ENCODE measurements around the gene R3HDM4.

R3HDM4 gene

DNA sequence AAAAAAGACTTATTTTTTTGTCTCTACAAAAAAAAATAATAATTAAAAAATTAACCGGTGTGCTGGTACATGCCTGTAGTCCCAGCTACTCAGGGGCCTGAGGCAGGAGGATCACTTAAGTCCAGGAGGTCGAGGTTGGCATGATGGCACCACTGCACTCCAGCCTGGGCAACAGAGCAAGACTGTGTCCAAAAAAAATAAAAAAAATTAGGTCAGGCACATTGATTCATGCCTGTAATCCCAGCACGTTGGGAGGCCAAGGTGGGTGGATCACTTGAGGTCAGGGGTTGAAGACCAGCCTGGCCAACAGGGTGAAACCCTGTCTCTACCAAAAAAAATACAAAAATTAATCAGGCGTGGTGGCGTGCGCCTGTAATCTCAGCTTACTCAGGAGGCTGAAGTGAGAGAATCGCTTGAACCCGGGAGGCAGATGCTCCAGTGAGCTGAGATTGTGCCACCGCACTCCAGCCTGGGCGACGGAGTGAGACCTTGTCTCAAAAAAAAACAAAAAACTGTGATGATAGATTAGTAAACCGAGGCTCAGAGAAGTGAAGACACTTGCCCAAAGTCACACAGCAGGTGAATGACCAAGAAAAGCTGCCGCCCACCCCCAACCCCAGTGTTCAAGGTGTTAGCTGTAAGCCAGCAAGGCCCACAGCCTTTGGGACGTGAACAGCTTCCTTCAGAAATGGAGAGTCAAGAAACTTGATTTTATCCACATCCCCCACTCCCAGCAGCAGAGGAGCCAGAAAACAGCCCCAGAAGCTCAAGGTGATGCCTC is 10.4 kb downstream of the R3HDM4 start:
- Histone ChIP-seq H3K4me2 (ENCODE audit: low read depth, low read length, poor library complexity, severe bottlenecking) (no peak overlapping the region), H3K9ac (ENCODE audit: low read length) (no peak overlapping the region), H3F3A (ENCODE audit: insufficient read depth) (peaks cover 5% of the 10 kb centered on the region; the same call in 1 of the 2 replicates), H3K9me3 (ENCODE audit: insufficient read depth, low read length) (no peaks in the 10 kb centered on the region), H3K27ac (ENCODE audit: low read depth, low read length) (no peak overlapping the region), H3K79me2 (ENCODE audit: insufficient read depth, low read length) (no peaks in the 10 kb centered on the region), H4K20me1 (ENCODE audit: low read depth, low read length) (no peaks in the 10 kb centered on the region), H2AFZ (ENCODE audit: low read depth, low read length, severe bottlenecking) (no peak overlapping the region), H3K9me2 (replicated peaks; ENCODE audit: insufficient read depth, low read length) (no peaks in the 10 kb centered on the region), H3K36me3 (ENCODE audit: low read length) (no peaks in the 10 kb centered on the region), H3K4me3 (ENCODE audit: insufficient read depth, low read length, poor library complexity, severe bottlenecking) (no peak overlapping the region), H3K27me3 (ENCODE audit: low read length) (no peaks in the 10 kb centered on the region)
- TF ChIP-seq, protein P1, sequence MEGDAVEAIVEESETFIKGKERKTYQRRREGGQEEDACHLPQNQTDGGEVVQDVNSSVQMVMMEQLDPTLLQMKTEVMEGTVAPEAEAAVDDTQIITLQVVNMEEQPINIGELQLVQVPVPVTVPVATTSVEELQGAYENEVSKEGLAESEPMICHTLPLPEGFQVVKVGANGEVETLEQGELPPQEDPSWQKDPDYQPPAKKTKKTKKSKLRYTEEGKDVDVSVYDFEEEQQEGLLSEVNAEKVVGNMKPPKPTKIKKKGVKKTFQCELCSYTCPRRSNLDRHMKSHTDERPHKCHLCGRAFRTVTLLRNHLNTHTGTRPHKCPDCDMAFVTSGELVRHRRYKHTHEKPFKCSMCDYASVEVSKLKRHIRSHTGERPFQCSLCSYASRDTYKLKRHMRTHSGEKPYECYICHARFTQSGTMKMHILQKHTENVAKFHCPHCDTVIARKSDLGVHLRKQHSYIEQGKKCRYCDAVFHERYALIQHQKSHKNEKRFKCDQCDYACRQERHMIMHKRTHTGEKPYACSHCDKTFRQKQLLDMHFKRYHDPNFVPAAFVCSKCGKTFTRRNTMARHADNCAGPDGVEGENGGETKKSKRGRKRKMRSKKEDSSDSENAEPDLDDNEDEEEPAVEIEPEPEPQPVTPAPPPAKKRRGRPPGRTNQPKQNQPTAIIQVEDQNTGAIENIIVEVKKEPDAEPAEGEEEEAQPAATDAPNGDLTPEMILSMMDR (IDR thresholded peaks at IDR 0.05; ENCODE audit: insufficient read depth, low read length, poor library complexity, severe bottlenecking) = no peak
- no peak for TF ChIP-seq EZH2phosphoT487 (conservative IDR thresholded peaks at IDR 0.05; ENCODE audit: low read length)

DNA sequence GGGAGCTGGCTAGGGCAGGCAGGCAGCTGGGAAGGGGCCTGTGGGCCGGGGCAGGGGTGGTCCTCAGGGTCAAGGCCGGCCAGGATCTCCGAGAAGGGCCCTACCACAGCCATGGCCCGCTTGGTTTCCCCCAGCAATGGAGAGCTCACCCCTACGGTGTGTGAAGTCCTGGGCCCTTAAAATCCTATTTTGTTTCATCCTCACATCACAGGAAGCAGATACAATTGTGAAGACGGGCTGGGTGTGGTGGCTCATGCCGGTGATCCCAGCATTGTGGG is 11.0 kb downstream of the R3HDM4 start:
- TF ChIP-seq, protein P1 (IDR thresholded peaks at IDR 0.05; ENCODE audit: insufficient read depth, low read length, poor library complexity, severe bottlenecking) = no peak
- TF ChIP-seq EZH2phosphoT487 (conservative IDR thresholded peaks at IDR 0.05; ENCODE audit: low read length) = no peak
- H3K36me3 ChIP-seq (ENCODE audit: low read length) = no peaks in the 10 kb centered on the region
- no peaks in the 10 kb centered on the region for H3K9me3 ChIP-seq (ENCODE audit: insufficient read depth, low read length)
- H3K9me2 ChIP-seq (replicated peaks; ENCODE audit: insufficient read depth, low read length) = no peaks in the 10 kb centered on the region
- H3K4me2 ChIP-seq (ENCODE audit: low read depth, low read length, poor library complexity, severe bottlenecking) = no peak overlapping the region
- no peak overlapping the region for H2AFZ ChIP-seq (ENCODE audit: low read depth, low read length, severe bottlenecking)
- peaks cover 5% of the 10 kb centered on the region; the same call in 1 of the 2 replicates for H3F3A ChIP-seq (ENCODE audit: insufficient read depth)
- H3K79me2 ChIP-seq (ENCODE audit: insufficient read depth, low read length) = no peaks in the 10 kb centered on the region
- no peak overlapping the region for H3K9ac ChIP-seq (ENCODE audit: low read length)
- no peaks in the 10 kb centered on the region for H3K27me3 ChIP-seq (ENCODE audit: low read length)
- no peak overlapping the region for H3K27ac ChIP-seq (ENCODE audit: low read depth, low read length)
- no peak overlapping the region for H3K4me3 ChIP-seq (ENCODE audit: insufficient read depth, low read length, poor library complexity, severe bottlenecking)
- H4K20me1 ChIP-seq (ENCODE audit: low read depth, low read length) = no peaks in the 10 kb centered on the region

DNA sequence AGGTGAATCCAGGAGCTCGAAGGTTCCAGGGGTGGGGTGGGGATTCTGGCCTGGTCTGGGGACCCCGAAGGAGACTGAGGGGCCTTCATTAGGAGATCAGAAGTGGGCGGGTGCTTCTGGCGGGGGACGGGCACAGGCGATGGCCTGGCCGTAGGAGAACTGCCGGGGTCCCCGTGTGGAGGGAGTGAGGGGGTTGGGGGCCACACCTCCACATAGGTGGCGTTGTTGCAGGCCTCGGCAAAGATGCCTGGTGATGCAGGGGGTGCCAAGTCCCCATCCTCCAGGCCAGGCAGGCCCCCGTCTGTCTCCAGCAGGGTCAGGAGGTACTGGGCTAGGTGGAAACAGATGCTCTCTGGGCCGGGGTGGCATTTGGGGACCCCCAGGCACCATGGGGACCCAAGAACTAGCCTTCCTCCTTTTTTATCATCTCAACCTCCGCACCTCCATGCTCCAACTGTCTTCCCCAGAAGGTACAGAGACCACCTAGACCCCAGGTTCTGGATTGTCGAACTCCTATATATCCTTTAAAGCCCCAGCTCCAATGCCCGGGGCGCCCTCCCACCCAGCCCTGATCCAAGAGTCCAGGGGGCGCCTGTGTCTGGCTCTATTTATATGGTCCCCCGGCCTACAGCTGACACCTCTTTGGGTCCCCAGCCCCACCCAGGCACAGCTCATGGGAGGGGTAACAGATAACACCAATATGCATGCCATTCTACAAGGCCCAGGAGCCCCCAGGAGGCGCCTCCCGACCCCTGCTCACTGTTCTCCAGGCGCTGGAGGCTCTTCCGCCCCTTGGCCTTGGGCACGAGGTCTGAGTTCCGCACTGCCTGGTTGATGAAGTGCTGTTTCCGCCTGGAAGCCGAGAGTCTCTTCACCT is 11.6 kb downstream of the R3HDM4 start:
- peaks cover 5% of the 10 kb centered on the region; the same call in 1 of the 2 replicates for H3F3A ChIP-seq (ENCODE audit: insufficient read depth)
- H3K4me3 ChIP-seq (ENCODE audit: insufficient read depth, low read length, poor library complexity, severe bottlenecking) = no peak overlapping the region
- H3K27me3 ChIP-seq (ENCODE audit: low read length) = no peaks in the 10 kb centered on the region
- no peak overlapping the region for H3K4me2 ChIP-seq (ENCODE audit: low read depth, low read length, poor library complexity, severe bottlenecking)
- H3K9me2 ChIP-seq (replicated peaks; ENCODE audit: insufficient read depth, low read length) = no peaks in the 10 kb centered on the region
- H3K9ac ChIP-seq (ENCODE audit: low read length) = no peak overlapping the region
- no peaks in the 10 kb centered on the region for H4K20me1 ChIP-seq (ENCODE audit: low read depth, low read length)
- no peaks in the 10 kb centered on the region for H3K36me3 ChIP-seq (ENCODE audit: low read length)
- H3K79me2 ChIP-seq (ENCODE audit: insufficient read depth, low read length) = no peaks in the 10 kb centered on the region
- H3K9me3 ChIP-seq (ENCODE audit: insufficient read depth, low read length) = no peaks in the 10 kb centered on the region
- no peak for TF ChIP-seq EZH2phosphoT487 (conservative IDR thresholded peaks at IDR 0.05; ENCODE audit: low read length)
- TF ChIP-seq, protein P1 (IDR thresholded peaks at IDR 0.05; ENCODE audit: insufficient read depth, low read length, poor library complexity, severe bottlenecking) = no peak
- H2AFZ ChIP-seq (ENCODE audit: low read depth, low read length, severe bottlenecking) = no peak overlapping the region
- no peak overlapping the region for H3K27ac ChIP-seq (ENCODE audit: low read depth, low read length)
